Neural cell (in vitro differentiated cells): ENCODE results near the gene SCYL1. TPM values are rescaled to one million over a fixed set of nuclear protein-coding genes. Genes with fewer than 3 reads are reported as not detected.

Source experiments
- H2AFZ ChIP-seq: fragments of 200-600, 300-800 bp; sonication (generic), shearing (Covaris generic); 2 replicates; pipeline ENCODE4 v1.6.0; 2014; ENCODE audit warnings: low read depth, mild to moderate bottlenecking, antibody characterized with exemption, low read length, moderate library complexity
- H3F3A ChIP-seq: fragments of 200-600 bp; shearing (Covaris generic); 2 replicates; pipeline ENCODE4 v1.6.1; 2016; ENCODE audit warnings: mild to moderate bottlenecking, moderate library complexity, mixed read lengths, antibody characterized with exemption, low read length; ENCODE audit not compliant: insufficient read depth, poor library complexity, severe bottlenecking
- H3K27ac ChIP-seq: fragments of 200-600, 300-800 bp; sonication (generic), shearing (Covaris generic); 2 replicates; pipeline ENCODE4 v1.5.1; 2014; ENCODE audit warnings: mild to moderate bottlenecking, low read length, moderate library complexity
- H3K27me3 ChIP-seq: fragments of 300-800, 200-600 bp; sonication (generic), shearing (Covaris generic); 2 replicates; pipeline ENCODE4 v1.6.0; 2014; ENCODE audit warnings: mild to moderate bottlenecking, low read depth, low read length, moderate library complexity; ENCODE audit not compliant: insufficient read depth
- H3K36me3 ChIP-seq: fragments of 300-800, 200-600 bp; sonication (generic), shearing (Covaris generic); 2 replicates; pipeline ENCODE4 v1.5.1; 2014; ENCODE audit warnings: mild to moderate bottlenecking, antibody characterized with exemption, low read length, moderate library complexity; ENCODE audit not compliant: insufficient read depth
- H3K4me2 ChIP-seq: fragments of 300-800, 200-600 bp; sonication (generic), shearing (Covaris generic); 2 replicates; pipeline ENCODE4 v1.6.0; 2014; ENCODE audit warnings: mild to moderate bottlenecking, low read length
- H3K4me3 ChIP-seq: fragments of 300-800, 200-600 bp; sonication (generic), shearing (Covaris generic); 2 replicates; pipeline ENCODE4 v1.5.1; 2014; ENCODE audit warnings: mild to moderate bottlenecking, low read length, moderate library complexity
- H3K79me2 ChIP-seq: fragments of 200-600 bp; shearing (Covaris generic); replicated peaks from 2 replicates; pipeline ENCODE4 v1.6.0; 2014; ENCODE audit warnings: mild to moderate bottlenecking, low read length, moderate library complexity; ENCODE audit not compliant: insufficient read depth
- H3K9ac ChIP-seq: fragments of 300-800, 200-600 bp; sonication (generic), shearing (Covaris generic); 2 replicates; pipeline ENCODE4 v1.6.1; 2016; ENCODE audit warnings: mild to moderate bottlenecking, low read length, mixed read lengths
- H3K9me2 ChIP-seq: fragments of 200-600 bp; shearing (Covaris generic); 2 replicates; pipeline ENCODE4 v1.6.1; 2016; ENCODE audit warnings: mild to moderate bottlenecking, low read length, mixed read lengths; ENCODE audit not compliant: insufficient read depth
- H3K9me3 ChIP-seq: fragments of 200-600, 300-800 bp; sonication (generic), shearing (Covaris generic); 2 replicates; pipeline ENCODE4 v1.6.1; 2016; ENCODE audit warnings: mild to moderate bottlenecking, mixed run types, low read length, moderate library complexity, mixed read lengths
- H4K20me1 ChIP-seq: fragments of 200-600 bp; shearing (Covaris generic); 2 replicates; pipeline ENCODE4 v1.6.1; 2016; ENCODE audit warnings: mild to moderate bottlenecking, mixed run types; ENCODE audit not compliant: insufficient read depth
- CTCF ChIP-seq: fragments of 450-650 bp; IDR thresholded peaks from 2 replicates; pipeline ENCODE4 v1.5.1; 2014; ENCODE audit warnings: antibody characterized with exemption, mild to moderate bottlenecking, moderate library complexity; ENCODE audit not compliant: poor library complexity, severe bottlenecking
- EP300 ChIP-seq: fragments of 450-650 bp; conservative IDR thresholded peaks from 2 replicates; pipeline ENCODE4 v1.6.1; 2014; ENCODE audit warnings: antibody characterized with exemption, mild to moderate bottlenecking, moderate library complexity; ENCODE audit not compliant: poor library complexity, severe bottlenecking
- EZH2 ChIP-seq: fragments of 200-600, 300-800 bp; shearing (Covaris generic), sonication (generic); IDR thresholded peaks from 2 replicates; pipeline ENCODE4 v1.6.1; 2014; ENCODE audit warnings: antibody characterized with exemption, low read length, borderline replicate concordance, mild to moderate bottlenecking; ENCODE audit not compliant: insufficient read depth, poor library complexity, severe bottlenecking
- MXI1 ChIP-seq: fragments of 450-650 bp; conservative IDR thresholded peaks from 2 replicates; pipeline ENCODE4 v1.6.1; 2014; ENCODE audit warnings: antibody characterized with exemption, mild to moderate bottlenecking; ENCODE audit not compliant: poor library complexity, severe bottlenecking
- POLR2AphosphoS5 ChIP-seq: IDR thresholded peaks from 2 replicates; pipeline ENCODE4 v1.6.1; 2012
- RAD21 ChIP-seq: fragments of 450-650 bp; conservative IDR thresholded peaks from 2 replicates; pipeline ENCODE4 v1.6.1; 2014; ENCODE audit warnings: antibody characterized with exemption, mild to moderate bottlenecking, moderate library complexity
- REST ChIP-seq: IDR thresholded peaks from 2 replicates; pipeline ENCODE4 v1.6.1; 2012; ENCODE audit warnings: borderline replicate concordance
- SMC3 ChIP-seq: fragments of 450-650 bp; conservative IDR thresholded peaks from 2 replicates; pipeline ENCODE4 v1.6.1; 2014; ENCODE audit warnings: antibody characterized with exemption, mild to moderate bottlenecking, moderate library complexity; ENCODE audit not compliant: poor library complexity
- TAF1 ChIP-seq: IDR thresholded peaks from 2 replicates; pipeline ENCODE4 v1.6.1; 2012; ENCODE audit warnings: low read depth
- polyA plus RNA-seq: library from polyadenylated mRNA; depleted of rRNA; stranded (reverse); fragments of >200 nt; gene quantifications from 2 replicates; pipeline ENCODE4 v1.2.3, GENCODE V29; 2014

The SCYL1 gene
- polyA plus RNA-seq, 1 donor from 2014 or later: 48.3 TPM

- peaks cover 7% of the 10 kb centered on the region for H3K27me3 ChIP-seq
- no peaks in the 10 kb centered on the region for H3K9me2 ChIP-seq
- no peak overlapping the region for H2AFZ ChIP-seq
- no peak overlapping the region for H3K27ac ChIP-seq
- no peaks in the 10 kb centered on the region for H3F3A ChIP-seq
- H3K4me3 ChIP-seq: no peak overlapping the region
- H4K20me1 ChIP-seq: peaks cover 15% of the 10 kb centered on the region
- H3K9me3 ChIP-seq: no peaks in the 10 kb centered on the region
- peaks cover 23% of the 10 kb centered on the region for H3K79me2 ChIP-seq
- H3K36me3 ChIP-seq: no peaks in the 10 kb centered on the region
- H3K9ac ChIP-seq: no peak overlapping the region
- TF ChIP-seq SMC3 (no peak), RAD21 (no peak), POLR2AphosphoS5 (no peak), EP300 (no peak), CTCF (no peak), TAF1 (no peak), REST (no peak), MXI1 (no peak), EZH2 (no peak)
- no peak overlapping the region for H3K4me2 ChIP-seq
Observed at GRCh38 chr11:65577756-65578109, 52.9 kb downstream of the SCYL1 start.

DNA sequence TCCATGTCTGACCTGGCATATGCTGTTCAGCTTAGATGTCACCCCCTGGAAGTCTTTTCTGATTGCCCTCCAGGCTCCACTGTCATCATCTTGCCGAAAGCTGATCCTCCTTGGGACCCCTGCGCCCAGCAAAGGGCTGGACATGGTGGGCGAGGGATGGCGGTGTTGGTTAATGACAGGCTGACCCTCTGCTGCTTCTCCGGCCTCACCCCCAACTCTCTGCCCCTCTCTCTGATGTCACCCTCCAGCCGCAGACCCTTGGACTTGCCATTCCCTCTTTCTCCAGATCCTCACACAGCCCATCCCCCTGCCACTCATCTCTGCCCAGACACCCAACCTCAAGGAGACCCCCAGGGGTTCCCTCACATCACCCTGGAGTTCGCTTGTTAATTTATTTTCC lies 53.3 kb downstream of the SCYL1 start:
- TF ChIP-seq SMC3 (no peak), POLR2AphosphoS5 (no peak), RAD21 (no peak), EP300 (no peak), MXI1 (no peak), EZH2 (no peak), TAF1 (no peak), REST (no peak), CTCF (no peak)
- Histone ChIP-seq H3K9ac (no peak overlapping the region), H3F3A (no peaks in the 10 kb centered on the region), H3K9me2 (no peaks in the 10 kb centered on the region), H3K4me3 (no peak overlapping the region), H2AFZ (no peak overlapping the region), H3K4me2 (no peak overlapping the region), H3K27ac (no peak overlapping the region), H4K20me1 (peaks cover 14% of the 10 kb centered on the region), H3K27me3 (peaks cover 7% of the 10 kb centered on the region), H3K79me2 (peaks cover 19% of the 10 kb centered on the region), H3K36me3 (no peaks in the 10 kb centered on the region), H3K9me3 (no peaks in the 10 kb centered on the region)
